ENCODE results near the gene LY6G6F.

DNA sequence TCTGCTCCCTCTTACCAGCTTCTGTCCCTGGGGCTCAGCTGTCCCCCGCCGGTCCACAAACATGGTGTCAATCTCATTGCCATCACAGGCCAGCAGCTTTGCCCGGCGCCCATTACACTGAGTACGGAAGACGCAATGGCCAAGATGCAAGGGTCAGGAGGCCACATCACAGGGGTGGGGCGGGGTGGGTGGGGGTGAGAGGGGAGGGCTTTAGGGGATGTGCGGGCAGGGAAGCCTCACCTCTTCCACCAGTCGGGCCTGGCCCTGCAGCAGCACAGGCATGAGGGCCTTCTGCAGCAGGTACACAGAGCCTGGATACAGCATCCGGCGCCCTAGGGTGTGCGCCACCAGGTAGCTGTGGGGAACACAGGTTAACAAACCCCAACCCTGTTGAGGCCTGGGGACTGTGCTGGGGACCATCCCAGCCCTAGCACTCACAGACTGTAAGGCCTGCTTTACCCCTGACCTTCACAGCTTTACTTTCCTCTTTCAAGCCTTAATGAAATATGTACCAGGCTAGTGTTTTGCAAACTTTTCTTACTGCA lies 15.0 kb upstream of the LY6G6F start:
- TF ChIP-seq TAF1 (IDR thresholded peaks at IDR 0.05; ENCODE audit: borderline replicate concordance, insufficient read depth, low read length): no peak
- TF ChIP-seq SIN3A (IDR thresholded peaks at IDR 0.05; ENCODE audit: borderline replicate concordance, insufficient read depth, low read length): no peak
